IMR-90 (cell line): ENCODE data around the gene FH. TPM values are rescaled to one million over a fixed set of nuclear protein-coding genes. Genes with fewer than 3 reads are reported as not detected.

ENCODE experiments used
- ATAC-seq: fragments of 200-7000 bp; cut with Tn5 transposase; 2 replicates; pipeline ENCODE4 v1.9.1; 2020; ENCODE audit warnings: low read depth, mild to moderate bottlenecking, moderate library complexity
- BruUV-seq: library from RNA; stranded (reverse); fragments of 400-500 nt; replicated peaks from 2 replicates; lab custom pipeline; 2021; lab: Mats Ljungman, UMichigan
- CTCF ChIA-PET: fragments of 300-600 bp; formaldehyde crosslinking; extraction: SDS; loops from one replicate; lab custom pipeline; 2021; ENCODE audit warnings: antibody characterized with exemption; lab: Yijun Ruan, JAX
- POLR2A ChIA-PET: fragments of 300-600 bp; sonication (Branson Sonifier 250); formaldehyde crosslinking; loops from one replicate; lab custom pipeline; 2022; ENCODE audit warnings: antibody characterized with exemption; ENCODE audit not compliant: unreplicated experiment; lab: Charles Lee
- DNase-seq: peaks from one replicate; pipeline ENCODE4 v3.0.0; 2013
- H2AFZ ChIP-seq: replicated peaks from 2 replicates; pipeline ENCODE3; 2013; ENCODE audit warnings: low read length, mild to moderate bottlenecking; ENCODE audit not compliant: poor library complexity
- H2AK5ac ChIP-seq: 2 replicates; pipeline ENCODE4 v1.6.1; 2013; ENCODE audit warnings: low read depth, low read length, inconsistent platforms
- H2AK9ac ChIP-seq: replicated peaks from 2 replicates; pipeline ENCODE3; 2013; ENCODE audit warnings: mild to moderate bottlenecking, low read depth, low read length, moderate library complexity; ENCODE audit not compliant: poor library complexity
- H2BK120ac ChIP-seq: 2 replicates; pipeline ENCODE4 v1.6.1; 2013; ENCODE audit warnings: low read depth, low read length, inconsistent platforms
- H2BK15ac ChIP-seq: 3 replicates; pipeline ENCODE4 v1.6.1; 2013; ENCODE audit warnings: low read depth, low read length, inconsistent platforms
- H2BK20ac ChIP-seq: 2 replicates; pipeline ENCODE4 v1.6.1; 2013; ENCODE audit warnings: low read depth, mild to moderate bottlenecking, inconsistent platforms, low read length, moderate library complexity
- H2BK5ac ChIP-seq: 2 replicates; pipeline ENCODE4 v1.6.1; 2013; ENCODE audit warnings: mild to moderate bottlenecking, low read depth, low read length, inconsistent platforms; ENCODE audit not compliant: poor library complexity, severe bottlenecking
- H3K14ac ChIP-seq: replicated peaks from 2 replicates; pipeline ENCODE4 v1.6.1; 2013; ENCODE audit warnings: low read depth, low read length, inconsistent platforms
- H3K18ac ChIP-seq: 2 replicates; pipeline ENCODE4 v1.6.1; 2013; ENCODE audit warnings: low read depth, low read length, control low read depth
- H3K23ac ChIP-seq: 2 replicates; pipeline ENCODE4 v1.6.1; 2013; ENCODE audit warnings: low read depth, low read length, inconsistent platforms
- H3K27ac ChIP-seq: 2 replicates; pipeline ENCODE4 v1.5.1; 2013; ENCODE audit warnings: mild to moderate bottlenecking, control low read depth, low read length; ENCODE audit not compliant: insufficient read depth
- H3K27me3 ChIP-seq: 2 replicates; pipeline ENCODE4 v1.6.1; 2013; ENCODE audit warnings: low read length; ENCODE audit not compliant: control insufficient read depth, insufficient read depth
- H3K36me3 ChIP-seq: 2 replicates; pipeline ENCODE4 v1.6.1; 2013; ENCODE audit warnings: low read length, mixed read lengths; ENCODE audit not compliant: control insufficient read depth, insufficient read depth
- H3K4ac ChIP-seq: 2 replicates; pipeline ENCODE4 v1.6.1; 2013; ENCODE audit warnings: low read depth, low read length, inconsistent platforms
- H3K4me1 ChIP-seq: 2 replicates; pipeline ENCODE4 v1.6.1; 2013; ENCODE audit warnings: low read length, mixed read lengths; ENCODE audit not compliant: control insufficient read depth, insufficient read depth
- H3K4me2 ChIP-seq: 2 replicates; pipeline ENCODE4 v1.6.1; 2013; ENCODE audit warnings: low read depth, mild to moderate bottlenecking, control low read depth, low read length, moderate library complexity
- H3K4me3 ChIP-seq: 2 replicates; pipeline ENCODE4 v1.5.1; 2013; ENCODE audit warnings: low read depth, mild to moderate bottlenecking, control low read depth, low read length, moderate library complexity; ENCODE audit not compliant: insufficient read depth
- H3K56ac ChIP-seq: 2 replicates; pipeline ENCODE4 v1.6.1; 2013; ENCODE audit warnings: low read length, inconsistent platforms; ENCODE audit not compliant: insufficient read depth; ENCODE audit errors: extremely low read depth
- H3K79me1 ChIP-seq, 2 experiments: 2 replicates each; pipeline ENCODE4 v1.6.1; 2013; ENCODE audit warnings: low read length in 2 of 2, inconsistent platforms in 1 of 2, low read depth in 1 of 2
- H3K9ac ChIP-seq: 2 replicates; pipeline ENCODE4 v1.6.1; 2013; ENCODE audit warnings: low read depth, low read length, control low read depth
- H3K9me1 ChIP-seq: 2 replicates; pipeline ENCODE4 v1.6.1; 2013; ENCODE audit warnings: low read length, inconsistent platforms; ENCODE audit not compliant: insufficient read depth
- H3K9me3 ChIP-seq: 2 replicates; pipeline ENCODE4 v1.6.1; 2013; ENCODE audit warnings: low read length; ENCODE audit not compliant: control insufficient read depth, insufficient read depth
- H4K20me1 ChIP-seq: 2 replicates; pipeline ENCODE4 v1.6.1; 2013; ENCODE audit warnings: low read length, inconsistent platforms; ENCODE audit not compliant: insufficient read depth
- H4K5ac ChIP-seq: 2 replicates; pipeline ENCODE4 v1.6.1; 2013; ENCODE audit warnings: mild to moderate bottlenecking, low read depth, low read length, control low read depth
- H4K8ac ChIP-seq, 2 experiments: 2 replicates each; pipeline ENCODE4 v1.6.1; 2013; ENCODE audit warnings: low read depth in 2 of 2, low read length in 2 of 2, control low read depth in 1 of 2, inconsistent platforms in 1 of 2
- H4K91ac ChIP-seq: 2 replicates; pipeline ENCODE4 v1.6.1; 2013; ENCODE audit warnings: low read depth, low read length, inconsistent platforms; ENCODE audit not compliant: insufficient read depth
- CEBPB ChIP-seq: IDR thresholded peaks from 2 replicates; pipeline ENCODE4 v1.6.1; 2012; ENCODE audit warnings: low read depth, low read length, improper control_type of control experiment
- CHD1 ChIP-seq: IDR thresholded peaks from 2 replicates; pipeline ENCODE4 v1.6.1; 2012; ENCODE audit warnings: low read depth, low read length, improper control_type of control experiment
- FOS ChIP-seq: fragments of 150-350 bp; IDR thresholded peaks from 2 replicates; pipeline ENCODE4 v1.6.1; 2016; ENCODE audit warnings: low read depth, low read length
- MAFK ChIP-seq: IDR thresholded peaks from 2 replicates; pipeline ENCODE4 v1.6.1; 2012; ENCODE audit warnings: low read depth, low read length, improper control_type of control experiment
- POLR2A ChIP-seq: IDR thresholded peaks from 2 replicates; pipeline ENCODE4 v1.6.1; 2012; ENCODE audit warnings: mild to moderate bottlenecking, low read depth, low read length
- RAD21 ChIP-seq: IDR thresholded peaks from 2 replicates; pipeline ENCODE4 v1.6.1; 2012; ENCODE audit warnings: low read length, improper control_type of control experiment
- RCOR1 ChIP-seq: IDR thresholded peaks from 2 replicates; pipeline ENCODE4 v1.6.1; 2012; ENCODE audit warnings: mild to moderate bottlenecking, low read length, improper control_type of control experiment; ENCODE audit not compliant: insufficient replicate concordance
- RFX5 ChIP-seq: IDR thresholded peaks from 2 replicates; pipeline ENCODE4 v1.8.0; 2012; ENCODE audit warnings: low read depth, mild to moderate bottlenecking, low read length, moderate library complexity
- SMC3 ChIP-seq: fragments of 150-350 bp; IDR thresholded peaks from 2 replicates; pipeline ENCODE4 v1.6.1; 2016; ENCODE audit warnings: low read depth, mild to moderate bottlenecking, antibody characterized with exemption, low read length, moderate library complexity
- WGBS, 2 experiments: methylation state at CpG; one replicate each; pipeline versions ENCODE4 v1.1.5 to v1.1.7; 2013; ENCODE audit warnings: missing lambda C conversion rate in 2 of 2; ENCODE audit not compliant: insufficient read length in 1 of 2; ENCODE audit errors: extremely low coverage in 2 of 2; 5-methylcytosine and 5-hydroxymethylcytosine counted together
- dilution Hi-C: fragments of 300-500 bp; cut with HindIII; formaldehyde crosslinking; loops from one replicate; pipeline ENCODE4 v1.14.3; 2018; ENCODE audit warnings: low sequenced_read_pairs; ENCODE audit not compliant: unreplicated experiment
- in situ Hi-C: fragments of 300-500 bp; cut with MboI; formaldehyde crosslinking; loops from 3 replicates; pipeline ENCODE4 v1.14.3; 2019; ENCODE audit warnings: low sequenced_read_pairs, inconsistent platforms, mixed read lengths
- intact Hi-C: fragments of 100-400 bp; cut with micrococcal nuclease; formaldehyde crosslinking; loops from 2 replicates; pipeline ENCODE4 v1.10.0; 2022
- polyA plus RNA-seq, 3 experiments: library from polyadenylated mRNA; depleted of rRNA; stranded (reverse); fragments of >200 nt; gene quantifications; 2 replicates each; pipeline ENCODE4 v1.2.3, GENCODE V29; 2012; ENCODE audit warnings: low replicate concordance in 1 of 3
- total RNA-seq: library from RNA; depleted of rRNA; stranded (reverse); fragments of >200 nt; gene quantifications from 2 replicates; pipeline ENCODE4 v1.2.3, GENCODE V29; 2012
- TF ChIP-seq, protein P1 (sequence below): conservative IDR thresholded peaks from 2 replicates; pipeline ENCODE4 v1.5.1; 2012; ENCODE audit warnings: mild to moderate bottlenecking, low read depth, low read length, improper control_type of control experiment
- TF ChIP-seq, protein P2 (sequence below): fragments of 150-350 bp; IDR thresholded peaks from 2 replicates; pipeline ENCODE4 v1.6.1; 2017; ENCODE audit warnings: mild to moderate bottlenecking, antibody characterized with exemption, low read length, low read depth

The FH gene
- total and polyA plus RNA-seq, 2 of the 4 experiments (the other 2 are of a cell fraction): 75.5 to 78.7 TPM

DNA sequence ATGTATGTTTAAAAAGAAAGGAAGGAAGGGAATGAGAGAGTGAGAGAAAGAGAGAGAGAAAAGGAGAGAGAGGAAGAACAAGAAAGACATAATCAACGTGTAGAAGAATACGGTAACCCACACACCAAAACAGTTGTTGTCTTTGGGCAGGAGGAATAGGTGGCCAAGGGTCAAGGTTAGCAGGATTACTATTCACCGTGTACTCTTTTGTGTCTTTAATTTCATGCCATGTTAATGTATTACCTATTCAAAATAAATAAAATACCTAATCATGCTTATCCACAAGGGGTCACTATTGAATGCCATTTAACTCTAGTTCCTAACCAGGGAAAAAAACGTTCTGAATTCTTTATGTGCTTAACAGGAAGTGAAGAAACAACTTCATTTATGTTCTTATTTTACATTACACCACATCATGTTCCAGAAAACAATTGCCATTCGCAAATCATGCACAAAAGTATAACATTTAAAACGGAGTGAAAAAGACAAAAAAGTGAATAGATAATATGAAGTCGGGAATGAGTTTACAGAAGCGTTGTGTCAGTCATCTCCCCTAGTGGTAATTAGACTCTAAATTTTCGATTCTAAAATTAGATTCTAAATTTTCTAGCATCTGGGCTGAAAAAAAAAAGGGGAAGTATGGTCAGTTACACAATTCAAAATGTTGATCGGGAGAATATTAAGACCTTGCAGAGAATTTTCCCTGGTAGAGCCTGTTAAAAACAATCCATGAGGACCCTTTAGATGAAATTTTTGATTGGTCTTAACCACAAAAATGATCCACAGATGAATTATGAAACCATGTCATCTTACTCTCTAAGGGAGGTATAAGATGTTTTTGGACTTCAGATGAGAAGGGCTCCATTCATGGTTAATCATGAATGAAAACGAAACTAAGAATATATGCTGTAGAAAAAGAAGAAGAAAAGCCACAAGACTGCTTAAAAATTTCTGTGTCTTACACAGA is 11.9 kb upstream of the FH start (continued):
- TF ChIP-seq, protein P1, sequence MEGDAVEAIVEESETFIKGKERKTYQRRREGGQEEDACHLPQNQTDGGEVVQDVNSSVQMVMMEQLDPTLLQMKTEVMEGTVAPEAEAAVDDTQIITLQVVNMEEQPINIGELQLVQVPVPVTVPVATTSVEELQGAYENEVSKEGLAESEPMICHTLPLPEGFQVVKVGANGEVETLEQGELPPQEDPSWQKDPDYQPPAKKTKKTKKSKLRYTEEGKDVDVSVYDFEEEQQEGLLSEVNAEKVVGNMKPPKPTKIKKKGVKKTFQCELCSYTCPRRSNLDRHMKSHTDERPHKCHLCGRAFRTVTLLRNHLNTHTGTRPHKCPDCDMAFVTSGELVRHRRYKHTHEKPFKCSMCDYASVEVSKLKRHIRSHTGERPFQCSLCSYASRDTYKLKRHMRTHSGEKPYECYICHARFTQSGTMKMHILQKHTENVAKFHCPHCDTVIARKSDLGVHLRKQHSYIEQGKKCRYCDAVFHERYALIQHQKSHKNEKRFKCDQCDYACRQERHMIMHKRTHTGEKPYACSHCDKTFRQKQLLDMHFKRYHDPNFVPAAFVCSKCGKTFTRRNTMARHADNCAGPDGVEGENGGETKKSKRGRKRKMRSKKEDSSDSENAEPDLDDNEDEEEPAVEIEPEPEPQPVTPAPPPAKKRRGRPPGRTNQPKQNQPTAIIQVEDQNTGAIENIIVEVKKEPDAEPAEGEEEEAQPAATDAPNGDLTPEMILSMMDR: peak; percentile 75

DNA sequence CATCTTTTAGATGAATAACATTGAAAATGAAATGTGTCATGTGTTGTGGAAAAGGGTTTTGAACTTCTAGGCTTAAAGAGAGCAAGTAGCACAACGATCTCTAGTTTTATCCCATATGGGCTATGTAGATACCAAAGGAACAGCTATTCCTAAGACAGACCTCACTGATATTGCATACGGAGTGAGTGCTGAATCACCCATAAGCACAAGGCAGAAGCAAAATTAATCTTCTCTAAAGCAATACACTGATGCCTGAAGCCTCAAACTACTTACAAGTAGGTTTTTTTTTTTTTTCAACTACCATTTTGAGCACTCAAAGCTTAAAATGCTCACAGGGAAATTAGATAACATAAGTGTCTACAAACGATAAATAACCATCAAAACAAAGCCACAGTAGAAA is 7.6 kb upstream of the FH start:
- H3K56ac ChIP-seq: no peak overlapping the region
- H4K5ac ChIP-seq: no peak overlapping the region
- H2BK15ac ChIP-seq: no peak overlapping the region
- no peak for ATAC-seq
- H3K9ac ChIP-seq: no peak overlapping the region
- no peak overlapping the region for H2AK9ac ChIP-seq
- H3K27me3 ChIP-seq: peaks cover 16% of the 10 kb centered on the region
- dilution Hi-C loops (no loop called here), intact Hi-C loops (no loop called here), in situ Hi-C loops (loop anchor here (25.0 kb wide), 1 partner anchor 460 kb away; the partner anchor contains the start of gene MAP1LC3C)
- POLR2A ChIA-PET: no interaction called here
- no peak overlapping the region for H2BK5ac ChIP-seq
- H3K4me3 ChIP-seq: no peak overlapping the region
- no peak overlapping the region for H3K18ac ChIP-seq
- H3K9me1 ChIP-seq: no peaks in the 10 kb centered on the region
- DNase-seq: no peak
- no peaks in the 10 kb centered on the region for H3K9me3 ChIP-seq
- no peak overlapping the region for H4K8ac ChIP-seq
- H4K91ac ChIP-seq: no peak overlapping the region
- H3K27ac ChIP-seq: no peak overlapping the region
- H3K23ac ChIP-seq: no peak overlapping the region
- H3K4me2 ChIP-seq: no peak overlapping the region
- no peak overlapping the region for H2BK20ac ChIP-seq
- H3K4ac ChIP-seq: no peak overlapping the region
- no CpG with 5 or more reads among the region's 3 CpGs for WGBS, 2 experiments
- no peak overlapping the region for H3K14ac ChIP-seq
- H3K79me1 ChIP-seq: no peaks in the 10 kb centered on the region
- H2BK120ac ChIP-seq: no peak overlapping the region
- no peaks in the 10 kb centered on the region for H3K4me1 ChIP-seq
- H3K36me3 ChIP-seq: no peaks in the 10 kb centered on the region
- H2AK5ac ChIP-seq: no peak overlapping the region
- H2AFZ ChIP-seq: no peak overlapping the region
- H4K20me1 ChIP-seq: no peaks in the 10 kb centered on the region
- CTCF ChIA-PET: interaction anchor here (0.6 kb wide), 1 partner anchor 72 kb away, joined by 3 read pairs; no protein-coding TSS in a partner anchor
- BruUV-seq: no TSS peak
- TF ChIP-seq SMC3: no peak
- no peak for TF ChIP-seq RFX5
- no peak for TF ChIP-seq CEBPB
- no peak for TF ChIP-seq CHD1
- TF ChIP-seq POLR2A: no peak
- TF ChIP-seq, protein P1: no peak
- TF ChIP-seq MAFK: no peak
- TF ChIP-seq FOS: no peak
- TF ChIP-seq, protein P2, sequence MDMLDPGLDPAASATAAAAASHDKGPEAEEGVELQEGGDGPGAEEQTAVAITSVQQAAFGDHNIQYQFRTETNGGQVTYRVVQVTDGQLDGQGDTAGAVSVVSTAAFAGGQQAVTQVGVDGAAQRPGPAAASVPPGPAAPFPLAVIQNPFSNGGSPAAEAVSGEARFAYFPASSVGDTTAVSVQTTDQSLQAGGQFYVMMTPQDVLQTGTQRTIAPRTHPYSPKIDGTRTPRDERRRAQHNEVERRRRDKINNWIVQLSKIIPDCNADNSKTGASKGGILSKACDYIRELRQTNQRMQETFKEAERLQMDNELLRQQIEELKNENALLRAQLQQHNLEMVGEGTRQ: no peak
- no peak for TF ChIP-seq RCOR1
- TF ChIP-seq RAD21: no peak
